CD8-positive, alpha-beta memory T cell (primary cell): Measurements from ENCODE around the gene GP5. TPM values are rescaled to one million over a fixed set of nuclear protein-coding genes. Genes with fewer than 3 reads are reported as not detected.

ENCODE experiments used
- CTCF ChIA-PET: fragments of 350-600 bp; sonication (Branson Sonifier 250); formaldehyde crosslinking; loops from one replicate; lab custom pipeline; 2021; ENCODE audit warnings: antibody characterized with exemption; lab: Charles Lee
- POLR2A ChIA-PET: fragments of 350-600 bp; sonication (Branson Sonifier 250); formaldehyde crosslinking; loops from one replicate; lab custom pipeline; 2021; ENCODE audit warnings: antibody characterized with exemption; lab: Charles Lee
- DNase-seq, 5 donors: peaks; one replicate each; pipeline versions ENCODE4 v3.0.0 to v3.0.0-alpha.2; 2020 to 2022; ENCODE audit warnings: mixed read lengths in 1 of 5
- H3K27ac ChIP-seq: one replicate; pipeline ENCODE4 v1.7.0; 2013; ENCODE audit warnings: low read depth, mild to moderate bottlenecking, low read length, moderate library complexity
- H3K27me3 ChIP-seq: 2 replicates; pipeline ENCODE4 v1.7.0; 2013; ENCODE audit warnings: low read length, mild to moderate bottlenecking; ENCODE audit not compliant: insufficient read depth, poor library complexity, severe bottlenecking
- H3K36me3 ChIP-seq: 2 replicates; pipeline ENCODE4 v1.7.0; 2013; ENCODE audit warnings: mild to moderate bottlenecking, low read length, moderate library complexity; ENCODE audit not compliant: insufficient read depth
- H3K4me1 ChIP-seq: 2 replicates; pipeline ENCODE4 v1.7.0; 2013; ENCODE audit warnings: mild to moderate bottlenecking, low read length, moderate library complexity; ENCODE audit not compliant: insufficient read depth
- H3K4me3 ChIP-seq: 2 replicates; pipeline ENCODE4 v1.7.0; 2013; ENCODE audit warnings: mild to moderate bottlenecking, low read length
- H3K9me3 ChIP-seq: 2 replicates; pipeline ENCODE4 v1.7.0; 2013; ENCODE audit warnings: mild to moderate bottlenecking, low read length
- H3K27ac Mint-ChIP-seq, 8 donors: one replicate each; pipeline ENCODE4 v1.8.0; 2020 to 2021; ENCODE audit warnings: mixed read lengths in 8 of 8, mild to moderate bottlenecking in 6 of 8, inconsistent platforms in 3 of 8, moderate library complexity in 3 of 8
- H3K27me3 Mint-ChIP-seq, 2 donors: one replicate each; pipeline ENCODE4 v1.8.0; 2020 to 2021; ENCODE audit warnings: mixed read lengths in 2 of 2, mild to moderate bottlenecking in 1 of 2, moderate library complexity in 1 of 2
- H3K36me3 Mint-ChIP-seq, 3 donors: one replicate each; pipeline ENCODE4 v1.8.0; 2020 to 2021; ENCODE audit warnings: mixed read lengths in 3 of 3, inconsistent platforms in 1 of 3, mild to moderate bottlenecking in 1 of 3
- H3K4me1 Mint-ChIP-seq, 3 donors: one replicate each; pipeline ENCODE4 v1.8.0; 2020 to 2021; ENCODE audit warnings: mixed read lengths in 3 of 3, inconsistent platforms in 1 of 3, mild to moderate bottlenecking in 1 of 3
- H3K4me3 Mint-ChIP-seq, 7 donors: one replicate each; pipeline ENCODE4 v1.8.0; 2020 to 2021; ENCODE audit warnings: mixed read lengths in 7 of 7, mild to moderate bottlenecking in 6 of 7, moderate library complexity in 4 of 7, inconsistent platforms in 2 of 7
- H3K9me3 Mint-ChIP-seq, 5 donors: one replicate each; pipeline ENCODE4 v1.8.0; 2020 to 2022; ENCODE audit warnings: mixed read lengths in 5 of 5, mild to moderate bottlenecking in 3 of 5, moderate library complexity in 2 of 5, inconsistent platforms in 1 of 5
- polyA plus RNA-seq: library from polyadenylated mRNA; unstranded; fragments of 300-500 nt; fragmentation: Illumina TruSeq; gene quantifications from one replicate; pipeline ENCODE4 v1.2.3, GENCODE V29; 2021
- total RNA-seq, 2 experiments: library from RNA; stranded (reverse); gene quantifications; one replicate each; pipeline ENCODE4 v1.2.3, GENCODE V29; 2021

GP5 gene, protein sequence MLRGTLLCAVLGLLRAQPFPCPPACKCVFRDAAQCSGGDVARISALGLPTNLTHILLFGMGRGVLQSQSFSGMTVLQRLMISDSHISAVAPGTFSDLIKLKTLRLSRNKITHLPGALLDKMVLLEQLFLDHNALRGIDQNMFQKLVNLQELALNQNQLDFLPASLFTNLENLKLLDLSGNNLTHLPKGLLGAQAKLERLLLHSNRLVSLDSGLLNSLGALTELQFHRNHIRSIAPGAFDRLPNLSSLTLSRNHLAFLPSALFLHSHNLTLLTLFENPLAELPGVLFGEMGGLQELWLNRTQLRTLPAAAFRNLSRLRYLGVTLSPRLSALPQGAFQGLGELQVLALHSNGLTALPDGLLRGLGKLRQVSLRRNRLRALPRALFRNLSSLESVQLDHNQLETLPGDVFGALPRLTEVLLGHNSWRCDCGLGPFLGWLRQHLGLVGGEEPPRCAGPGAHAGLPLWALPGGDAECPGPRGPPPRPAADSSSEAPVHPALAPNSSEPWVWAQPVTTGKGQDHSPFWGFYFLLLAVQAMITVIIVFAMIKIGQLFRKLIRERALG
- total RNA-seq (under 1 TPM; 0.31 to 0.42 TPM), polyA plus RNA-seq (1.3 TPM)

DNA sequence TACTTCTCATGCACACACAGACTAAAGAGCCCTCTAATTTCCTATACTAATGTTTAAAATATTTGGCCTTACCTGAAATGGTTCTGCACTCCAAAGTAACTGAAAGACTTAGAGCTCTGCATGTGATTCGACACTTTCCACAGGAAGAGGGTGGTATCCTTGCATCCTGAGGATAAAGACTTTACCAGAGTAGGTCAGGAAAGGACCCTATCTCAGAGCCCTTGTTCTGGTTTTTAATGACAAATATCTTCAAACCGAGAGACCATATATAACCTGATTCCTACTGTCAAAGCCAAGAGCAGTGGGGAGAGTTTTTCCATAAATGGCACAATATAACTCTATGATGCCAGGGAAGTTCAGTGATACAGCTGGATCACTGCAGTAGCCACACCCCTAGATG is at the start of gene GP5:
Gene GP5 (minus strand): TSS at position 101 of the 400 bp plus-strand sequence. CDS start 984 bp downstream, outside the sequence.
- ChIA-PET CTCF (interaction anchor here (1.7 to 2.9 kb wide), 2 partner anchors 55 to 65 kb away, joined by 9 to 14 read pairs; no protein-coding TSS in a partner anchor), POLR2A (no interaction called here)
- peak within 1 kb of the TSS; percentile 79 to 91 (median 83) for H3K4me3 Mint-ChIP-seq
- peak within 1 kb of the TSS in 3 of 8 donors; percentile 29 to 59 (median 50) for H3K27ac Mint-ChIP-seq
- H3K27me3 Mint-ChIP-seq = peaks cover 6 to 23% of the 10 kb centered on the region in 2 donors
- no peaks in the 10 kb centered on the region for H3K36me3 ChIP-seq
- no peaks in the 10 kb centered on the region for H3K27me3 ChIP-seq
- H3K9me3 Mint-ChIP-seq = no peaks in the 10 kb centered on the region
- peaks cover 22 to 54% (median 28%) of the 10 kb centered on the region in 3 donors for H3K4me1 Mint-ChIP-seq
- no peak within 1 kb of the TSS for H3K27ac ChIP-seq
- no peak for DNase-seq
- no peaks in the 10 kb centered on the region for H3K9me3 ChIP-seq
- peaks cover 27% of the 10 kb centered on the region for H3K4me1 ChIP-seq
- H3K4me3 ChIP-seq = peak within 1 kb of the TSS; percentile 86
- peaks cover 0 to 2% (median 0%) of the 10 kb centered on the region in 3 donors for H3K36me3 Mint-ChIP-seq

DNA sequence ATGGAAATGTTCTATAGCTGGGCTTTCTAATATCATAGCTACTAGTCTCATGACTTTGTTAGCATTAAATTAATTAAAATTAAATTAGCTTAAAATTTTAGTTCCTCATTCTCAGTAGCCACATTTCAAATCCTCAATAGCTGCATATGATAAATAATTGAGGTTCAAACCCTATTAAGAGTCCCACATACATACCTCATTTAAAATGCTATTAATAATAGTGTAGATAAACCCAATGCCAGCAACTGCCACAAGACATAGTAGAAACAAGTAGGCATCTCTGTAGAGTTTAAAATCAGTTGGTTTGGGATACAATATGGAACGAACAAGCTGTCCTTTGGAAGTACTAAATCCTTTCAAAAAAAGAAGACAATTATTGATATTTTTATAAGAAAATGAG is 48.6 kb upstream of the GP5 start:
- Histone ChIP-seq H3K9me3 (no peaks in the 10 kb centered on the region), H3K27me3 (no peaks in the 10 kb centered on the region), H3K4me3 (no peak overlapping the region), H3K27ac (no peak overlapping the region), H3K36me3 (peaks cover 17% of the 10 kb centered on the region), H3K4me1 (no peaks in the 10 kb centered on the region)
- Mint-ChIP-seq H3K36me3 (peaks cover 10 to 80% (median 44%) of the 10 kb centered on the region in 3 donors), H3K4me1 (peaks cover 3 to 18% (median 6%) of the 10 kb centered on the region in 3 donors), H3K27me3 (no peaks in the 10 kb centered on the region), H3K27ac (no peak overlapping the region), H3K9me3 (no peaks in the 10 kb centered on the region), H3K4me3 (no peak overlapping the region)
- POLR2A ChIA-PET = no interaction called here
- DNase-seq = no peak
- CTCF ChIA-PET = no interaction called here

DNA sequence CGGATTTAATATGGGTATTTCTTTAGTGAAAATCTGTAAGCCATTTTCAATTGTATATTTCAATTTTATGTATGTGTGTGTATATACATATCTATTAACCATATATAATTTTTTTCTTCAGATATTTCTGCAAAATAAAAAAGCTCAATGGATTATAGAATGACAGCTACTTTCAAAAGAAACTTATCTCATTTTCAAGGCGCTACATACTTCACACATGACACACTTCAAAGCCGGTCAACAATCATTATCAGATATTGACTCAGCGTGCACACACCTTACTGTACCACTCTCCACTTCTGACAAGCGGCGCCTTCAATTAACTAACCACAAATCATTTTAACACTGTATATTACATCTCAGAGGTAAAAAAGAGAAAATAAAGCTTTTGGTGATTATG is 48.1 kb upstream of the GP5 start:
- DNase-seq = no peak
- Histone ChIP-seq H3K27me3 (no peaks in the 10 kb centered on the region), H3K4me1 (no peaks in the 10 kb centered on the region), H3K9me3 (no peaks in the 10 kb centered on the region), H3K27ac (no peak overlapping the region), H3K4me3 (no peak overlapping the region), H3K36me3 (peaks cover 17% of the 10 kb centered on the region)
- CTCF ChIA-PET = no interaction called here
- Mint-ChIP-seq H3K4me1 (peaks cover 3 to 18% (median 6%) of the 10 kb centered on the region in 3 donors), H3K4me3 (no peak overlapping the region), H3K9me3 (no peaks in the 10 kb centered on the region), H3K27me3 (no peaks in the 10 kb centered on the region), H3K36me3 (peaks cover 10 to 80% (median 43%) of the 10 kb centered on the region in 3 donors), H3K27ac (peak overlapping the region in 4 of 8 donors; percentile 27 to 73 (median 52))
- POLR2A ChIA-PET = no interaction called here

DNA sequence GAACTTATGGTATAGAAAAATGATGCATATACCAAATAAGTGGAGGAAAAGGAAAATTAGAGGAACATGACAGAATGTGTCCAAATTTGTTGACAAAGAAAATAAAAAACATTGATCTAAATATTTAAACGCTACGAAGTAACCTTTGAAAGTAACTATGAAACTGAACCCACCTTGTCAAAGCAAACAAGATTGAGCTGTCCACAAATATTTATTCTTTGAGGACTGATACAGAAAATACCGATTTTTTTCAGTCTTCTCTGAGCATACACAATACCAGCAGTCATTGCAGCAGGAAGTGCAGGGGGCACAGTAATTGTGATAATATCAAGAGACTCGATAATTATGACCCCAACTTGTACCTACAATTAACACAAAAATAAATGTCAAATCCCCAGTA is 47.7 kb upstream of the GP5 start:
- no peaks in the 10 kb centered on the region for H3K4me1 ChIP-seq
- Mint-ChIP-seq H3K27ac (no peak overlapping the region), H3K4me3 (no peak overlapping the region), H3K9me3 (no peaks in the 10 kb centered on the region), H3K36me3 (peaks cover 9 to 81% (median 43%) of the 10 kb centered on the region in 3 donors), H3K4me1 (peaks cover 3 to 18% (median 6%) of the 10 kb centered on the region in 3 donors), H3K27me3 (no peaks in the 10 kb centered on the region)
- H3K27ac ChIP-seq = no peak overlapping the region
- H3K9me3 ChIP-seq = no peaks in the 10 kb centered on the region
- ChIA-PET POLR2A (no interaction called here), CTCF (no interaction called here)
- H3K27me3 ChIP-seq = no peaks in the 10 kb centered on the region
- no peak overlapping the region for H3K4me3 ChIP-seq
- H3K36me3 ChIP-seq = peaks cover 17% of the 10 kb centered on the region
- DNase-seq = no peak

DNA sequence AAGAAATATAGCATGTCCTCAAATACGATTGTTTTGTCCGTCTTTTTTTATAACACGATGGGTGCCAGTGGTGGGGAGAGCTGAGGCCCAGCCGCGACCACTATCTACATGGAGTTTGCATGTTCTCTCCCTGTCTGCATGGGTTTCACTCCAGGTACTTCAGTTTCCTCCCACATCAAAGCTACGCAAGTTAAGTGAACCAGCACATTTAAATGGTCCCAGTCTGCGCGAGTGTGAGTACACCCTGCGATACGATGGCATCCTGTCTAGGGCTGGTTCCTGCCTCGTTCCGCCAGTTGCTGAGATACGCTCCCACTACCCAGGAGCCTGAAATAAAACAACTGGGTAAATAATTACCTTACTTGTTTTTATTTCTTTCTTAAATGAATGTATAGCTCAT is 47.1 kb upstream of the GP5 start:
- H3K27ac ChIP-seq = no peak overlapping the region
- no peak overlapping the region for H3K4me3 ChIP-seq
- H3K9me3 ChIP-seq = no peaks in the 10 kb centered on the region
- no peaks in the 10 kb centered on the region for H3K4me1 ChIP-seq
- DNase-seq = no peak
- ChIA-PET CTCF (interaction anchor here (1.2 kb wide), 1 partner anchor 10 kb away, joined by 3 read pairs; no protein-coding TSS in a partner anchor), POLR2A (no interaction called here)
- Mint-ChIP-seq H3K36me3 (peaks cover 5 to 81% (median 39%) of the 10 kb centered on the region in 3 donors), H3K27me3 (no peaks in the 10 kb centered on the region), H3K4me1 (peaks cover 3 to 18% (median 6%) of the 10 kb centered on the region in 3 donors), H3K4me3 (no peak overlapping the region), H3K27ac (no peak overlapping the region), H3K9me3 (no peaks in the 10 kb centered on the region)
- H3K36me3 ChIP-seq = peaks cover 17% of the 10 kb centered on the region
- no peaks in the 10 kb centered on the region for H3K27me3 ChIP-seq

DNA sequence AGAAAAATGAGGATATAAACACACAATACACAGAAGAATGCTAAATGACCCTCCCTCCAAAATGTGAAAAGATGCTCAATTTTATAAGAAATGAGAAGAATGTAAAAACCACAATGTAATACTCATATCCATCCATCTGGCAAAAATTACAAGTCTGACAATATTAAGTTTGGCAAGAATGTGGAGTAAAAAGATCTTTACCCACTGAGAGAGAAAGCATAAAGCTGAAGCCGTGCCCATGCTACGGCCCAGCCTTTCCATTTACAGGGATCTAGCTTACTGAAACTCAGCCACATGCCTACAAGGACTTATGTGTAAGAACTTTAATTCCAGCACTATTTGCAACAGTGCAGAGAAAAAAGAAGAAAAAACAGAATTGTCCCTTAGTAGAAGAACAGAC is 44.8 kb upstream of the GP5 start:
- no peak for DNase-seq
- H3K9me3 Mint-ChIP-seq = no peaks in the 10 kb centered on the region
- ChIA-PET CTCF (no interaction called here), POLR2A (no interaction called here)
- no peak overlapping the region for H3K4me3 ChIP-seq
- peaks cover under 1 to 84% (median 35%) of the 10 kb centered on the region in 3 donors for H3K36me3 Mint-ChIP-seq
- H3K27me3 ChIP-seq = no peaks in the 10 kb centered on the region
- H3K9me3 ChIP-seq = no peaks in the 10 kb centered on the region
- H3K4me3 Mint-ChIP-seq = no peak overlapping the region
- H3K27ac ChIP-seq = no peak overlapping the region
- no peak overlapping the region for H3K27ac Mint-ChIP-seq
- H3K4me1 Mint-ChIP-seq = peaks cover 7 to 33% (median 8%) of the 10 kb centered on the region in 3 donors
- H3K27me3 Mint-ChIP-seq = no peaks in the 10 kb centered on the region
- peaks cover 14% of the 10 kb centered on the region for H3K36me3 ChIP-seq
- H3K4me1 ChIP-seq = no peaks in the 10 kb centered on the region

DNA sequence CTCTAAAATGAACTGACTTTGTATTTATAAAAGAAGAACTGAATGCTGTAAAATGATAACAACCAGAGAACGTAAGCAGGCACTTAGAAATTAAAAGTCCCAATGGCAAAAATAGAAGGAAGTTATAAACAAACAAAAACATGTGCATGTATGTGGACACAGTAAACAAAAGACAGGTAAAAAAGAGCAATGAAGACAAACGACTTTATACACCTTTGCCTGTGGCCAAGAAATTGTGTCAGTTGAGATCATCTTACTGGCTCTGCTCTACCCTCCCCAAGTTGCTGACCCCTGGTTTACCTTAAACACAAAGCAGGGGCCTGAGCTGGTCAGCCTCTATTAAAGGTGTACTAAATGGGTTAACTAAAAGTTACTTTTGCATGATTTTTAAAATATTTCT is 41.7 kb upstream of the GP5 start:
- no peak for DNase-seq
- H3K4me1 ChIP-seq = no peaks in the 10 kb centered on the region
- Mint-ChIP-seq H3K27me3 (no peaks in the 10 kb centered on the region), H3K4me3 (no peak overlapping the region), H3K27ac (peak overlapping the region in 3 of 8 donors; percentile 2 to 22 (median 10)), H3K36me3 (peaks cover 6 to 88% (median 36%) of the 10 kb centered on the region in 3 donors), H3K4me1 (peaks cover 3 to 31% (median 10%) of the 10 kb centered on the region in 3 donors), H3K9me3 (no peaks in the 10 kb centered on the region)
- H3K27me3 ChIP-seq = no peaks in the 10 kb centered on the region
- no peaks in the 10 kb centered on the region for H3K9me3 ChIP-seq
- H3K4me3 ChIP-seq = no peak overlapping the region
- CTCF ChIA-PET = no interaction called here
- POLR2A ChIA-PET = no interaction called here
- H3K27ac ChIP-seq = no peak overlapping the region
- peaks cover 24% of the 10 kb centered on the region for H3K36me3 ChIP-seq
